GM19468 (cell line): ENCODE results near the gene GAN.
"Not testable (repeated sequence)": the region's sequence is repeated elsewhere in the genome, so short reads cannot be mapped to it uniquely, and the experiment has no call there.

Source experiments
- ATAC-seq: cut with Tn5 transposase; IDR thresholded peaks from one replicate; pipeline ENCODE4 v1.9.1; 2021; ENCODE audit warnings: mild to moderate bottlenecking, moderate library complexity, moderate number of reproducible peaks; ENCODE audit not compliant: unreplicated experiment; ENCODE audit errors: extremely low read depth

Gene GAN

GRCh38 chr16:81421536-81421935 lies 106.8 kb downstream of the GAN start:
- no peak for ATAC-seq

- not testable (repeated sequence) for ATAC-seq
These were observed 107.4 kb downstream of the GAN start for GRCh38 chr16:81422153-81422552.

GRCh38 chr16:81424771-81425170 lies 110.0 kb downstream of the GAN start:
- no peak for ATAC-seq

GRCh38 chr16:81427219-81427618 lies 112.5 kb downstream of the GAN start:
- no peak for ATAC-seq

- ATAC-seq = no peak
These were observed 114.3 kb downstream of the GAN start for GRCh38 chr16:81429045-81429521.

- no peak for ATAC-seq
These were observed 117.0 kb downstream of the GAN start for GRCh38 chr16:81431554-81432353.

- ATAC-seq = no peak
These were observed 118.3 kb downstream of the GAN start for GRCh38 chr16:81432937-81433557.

GRCh38 chr16:81435103-81435502 lies 120.3 kb downstream of the GAN start:
- no peak for ATAC-seq

- ATAC-seq = no peak
These were observed 120.8 kb downstream of the GAN start for GRCh38 chr16:81435567-81435966.

GRCh38 chr16:81436386-81436785 lies 121.6 kb downstream of the GAN start:
- no peak for ATAC-seq

- no peak for ATAC-seq
These were observed 123.1 kb downstream of the GAN start for GRCh38 chr16:81437865-81438264.
